Keratinocyte (primary cell): Measurements from ENCODE around the gene LRRC43.

Source experiments
- CTCF ChIP-seq, 3 experiments: IDR thresholded peaks in 1 of 3; conservative IDR thresholded peaks in 1 of 3; optimal IDR thresholded peaks in 1 of 3; 2 replicates in 2 of 3; 3 replicates in 1 of 3; pipeline versions ENCODE3 to v1.5.1; 2011; ENCODE audit warnings: low read length in 3 of 3, mild to moderate bottlenecking in 3 of 3, moderate library complexity in 2 of 3, control low read depth in 1 of 3, inconsistent platforms in 1 of 3; ENCODE audit not compliant: insufficient read depth in 2 of 3; ENCODE audit errors: extremely low read depth in 1 of 3
- EZH2 ChIP-seq: IDR thresholded peaks from one replicate; pipeline ENCODE4 v1.6.1; 2012; ENCODE audit warnings: inconsistent platforms, mild to moderate bottlenecking, low read length, moderate library complexity

DNA sequence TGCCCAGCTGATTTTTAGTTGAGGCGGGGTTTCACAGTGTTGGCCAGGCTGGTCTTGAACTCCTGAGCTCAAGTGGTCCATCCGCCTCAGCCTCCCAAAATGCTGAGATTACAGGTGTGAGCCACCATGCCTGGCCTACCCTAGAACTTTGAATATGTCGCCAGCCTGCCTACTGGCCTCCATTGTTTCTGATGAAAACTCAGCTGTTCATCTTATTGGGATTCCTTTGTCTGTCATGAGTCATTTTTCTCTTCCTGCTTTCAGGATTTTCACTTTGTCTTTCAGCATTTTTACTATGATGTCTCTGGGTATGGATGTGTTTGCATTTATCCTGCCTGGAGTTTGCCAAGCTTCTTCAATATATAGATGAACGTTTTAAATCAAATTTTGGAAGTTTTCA, 12.5 kb downstream of the LRRC43 start:
- TF ChIP-seq CTCF (optimal IDR thresholded peaks at IDR 0.05 in 1 of 3, IDR thresholded peaks at IDR 0.05 in 1 of 3, conservative IDR thresholded peaks at IDR 0.05 in 1 of 3; ENCODE audit: extremely low read depth in 1 of 3, insufficient read depth in 2 of 3, low read length in 3 of 3) (no peak), EZH2 (no peak)
